HCT116 (cell line): Measurements from ENCODE around the gene ZNF14. TPM values are rescaled to one million over a fixed set of nuclear protein-coding genes. Genes with fewer than 3 reads are reported as not detected.

Experiments
- ATAC-seq: fragments of 200-7000 bp; cut with Tn5 transposase; 2 replicates; pipeline ENCODE4 v1.9.1; 2020; ENCODE audit warnings: mild to moderate bottlenecking, moderate library complexity
- BruUV-seq: library from RNA; stranded (reverse); fragments of 400-500 nt; replicated peaks from 2 replicates; lab custom pipeline; 2021; lab: Mats Ljungman, UMichigan
- CTCF ChIA-PET: fragments of 300-600 bp; sonication (Branson Sonifier 250); formaldehyde crosslinking; loops from one replicate; lab custom pipeline; 2021; ENCODE audit warnings: antibody characterized with exemption; lab: Charles Lee
- POLR2A ChIA-PET: fragments of 300-600, 350-600 bp; sonication (Branson Sonifier 250); formaldehyde crosslinking; loops from one replicate; lab custom pipeline; 2021; ENCODE audit warnings: antibody characterized with exemption; lab: Charles Lee
- RAD21 ChIA-PET, 2 experiments: fragments of 300-600 bp; sonication (Branson Sonifier 250); formaldehyde crosslinking; loops; one replicate each; lab custom pipeline; 2023; ENCODE audit warnings: low total read pairs in 2 of 2; ENCODE audit not compliant: uncharacterized antibody in 2 of 2, unreplicated experiment in 2 of 2, low non-redundant PET in 1 of 2; lab: Charles Lee
- DNase-seq: peaks from one replicate; pipeline ENCODE4 v3.0.0-alpha.2; 2010; ENCODE audit warnings: low read depth, low spot score
- H2AFZ ChIP-seq: fragments of 200-600 bp; shearing (Covaris generic), sonication (generic); 2 replicates; pipeline ENCODE4 v1.6.1; 2017; ENCODE audit warnings: low read depth, mixed run types, mixed read lengths, antibody characterized with exemption, low read length; ENCODE audit not compliant: poor library complexity, severe bottlenecking
- H3K27ac ChIP-seq: 2 replicates; pipeline ENCODE4 v1.5.1; 2012; ENCODE audit warnings: low read depth, low read length
- H3K27me3 ChIP-seq: fragments of 200-600 bp; sonication (generic); 2 replicates; pipeline ENCODE4 v1.6.1; 2016; ENCODE audit warnings: mixed run types, low read length, mixed read lengths; ENCODE audit not compliant: insufficient read depth
- H3K36me3 ChIP-seq, 2 experiments: fragments of 200-500 bp in 1 of 2; fragments of 200-600 bp in 1 of 2; sonication (Bioruptor generic) in 1 of 2; sonication (generic) in 1 of 2; 2 replicates each; pipeline versions ENCODE4 v1.5.1 to v1.6.1; 2014 to 2016; ENCODE audit warnings: low read length in 2 of 2, inconsistent platforms in 1 of 2, mixed read lengths in 1 of 2, mixed run types in 1 of 2; ENCODE audit not compliant: insufficient read depth in 2 of 2, control insufficient read depth in 1 of 2
- H3K4me1 ChIP-seq, 2 experiments: fragments of 200-600 bp in 1 of 2; sonication (generic) in 1 of 2; 2 replicates each; pipeline versions ENCODE4 v1.5.1 to v1.6.1; 2012 to 2017; ENCODE audit warnings: low read length in 2 of 2, inconsistent platforms in 1 of 2, mild to moderate bottlenecking in 1 of 2, mixed read lengths in 1 of 2, mixed run types in 1 of 2, moderate library complexity in 1 of 2; ENCODE audit not compliant: insufficient read depth in 2 of 2, control insufficient read depth in 1 of 2
- H3K4me2 ChIP-seq: fragments of 200-600 bp; sonication (generic); 2 replicates; pipeline ENCODE4 v1.6.1; 2017; ENCODE audit warnings: mixed run types, low read length, mixed read lengths
- H3K4me3 ChIP-seq, 2 experiments: fragments of 200-600 bp in 1 of 2; sonication (generic) in 1 of 2; replicated peaks in 1 of 2; 2 replicates each; pipeline ENCODE4 v1.5.1; 2011 to 2016; ENCODE audit warnings: low read length in 2 of 2, control low read depth in 1 of 2, low read depth in 1 of 2, mild to moderate bottlenecking in 1 of 2, mixed read lengths in 1 of 2, mixed run types in 1 of 2
- H3K79me2 ChIP-seq: fragments of 200-600 bp; sonication (generic); 2 replicates; pipeline ENCODE4 v1.6.1; 2017; ENCODE audit warnings: mild to moderate bottlenecking, mixed run types, low read length, moderate library complexity, mixed read lengths; ENCODE audit not compliant: insufficient read depth
- H3K9ac ChIP-seq: fragments of 200-600 bp; sonication (generic); 2 replicates; pipeline ENCODE4 v1.6.1; 2016; ENCODE audit warnings: low read length, mixed read lengths
- H3K9me2 ChIP-seq: fragments of 200-600 bp; sonication (generic), shearing (Covaris generic); 2 replicates; pipeline ENCODE4 v1.6.1; 2017; ENCODE audit warnings: mixed run types, mild to moderate bottlenecking, moderate library complexity; ENCODE audit not compliant: insufficient read depth
- H3K9me3 ChIP-seq, 2 experiments: fragments of 200-500 bp in 1 of 2; fragments of 200-600 bp in 1 of 2; sonication (Bioruptor generic) in 1 of 2; sonication (generic) in 1 of 2; 2 replicates each; pipeline ENCODE4 v1.6.1; 2014 to 2017; ENCODE audit warnings: low read length in 2 of 2, mixed read lengths in 2 of 2, inconsistent platforms in 1 of 2, low read depth in 1 of 2, mild to moderate bottlenecking in 1 of 2, mixed run types in 1 of 2, moderate library complexity in 1 of 2; ENCODE audit not compliant: control insufficient read depth in 1 of 2, insufficient read depth in 1 of 2
- H4K20me1 ChIP-seq: fragments of 200-600 bp; sonication (generic), shearing (Covaris generic); 2 replicates; pipeline ENCODE4 v1.6.1; 2017; ENCODE audit warnings: mixed run types, mild to moderate bottlenecking, moderate library complexity; ENCODE audit not compliant: insufficient read depth
- CBX3 ChIP-seq: IDR thresholded peaks from 2 replicates; pipeline ENCODE4 v1.6.1; 2012; ENCODE audit warnings: low read depth
- ELF1 ChIP-seq: IDR thresholded peaks from 2 replicates; pipeline ENCODE4 v1.6.1; 2012; ENCODE audit warnings: low read depth, borderline replicate concordance
- EZH2 ChIP-seq: fragments of 200-600 bp; sonication (generic); IDR thresholded peaks from 2 replicates; pipeline ENCODE4 v1.6.1; 2017; ENCODE audit warnings: antibody characterized with exemption, mixed run types
- POLR2AphosphoS5 ChIP-seq: IDR thresholded peaks from 2 replicates; pipeline ENCODE4 v1.6.1; 2011; ENCODE audit warnings: mild to moderate bottlenecking, low read depth, low read length, moderate library complexity
- intact Hi-C: fragments of 100-400 bp; cut with micrococcal nuclease; formaldehyde crosslinking; loops from 2 replicates; pipeline ENCODE4 v1.10.0; 2022
- total RNA-seq: library from RNA; stranded (reverse); gene quantifications from one replicate; pipeline ENCODE4 v1.2.1, GENCODE V29; 2021; ENCODE audit not compliant: unreplicated experiment
- TF ChIP-seq, protein P1 (sequence below), 3 experiments: fragments of 200-600 bp in 1 of 3; sonication (generic) in 1 of 3; IDR thresholded peaks in 2 of 3; conservative IDR thresholded peaks in 1 of 3; 2 replicates each; pipeline ENCODE4 v1.5.1; 2012 to 2017; ENCODE audit warnings: low read depth in 2 of 3, low read length in 2 of 3, antibody characterized with exemption in 1 of 3, borderline replicate concordance in 1 of 3, control low read depth in 1 of 3, mild to moderate bottlenecking in 1 of 3, mixed read lengths in 1 of 3, mixed run types in 1 of 3, moderate library complexity in 1 of 3; ENCODE audit not compliant: insufficient read depth in 1 of 3
- TF ChIP-seq, protein P2 (sequence below): IDR thresholded peaks from 2 replicates; pipeline ENCODE4 v1.6.1; 2011; ENCODE audit warnings: mild to moderate bottlenecking, low read length, moderate library complexity; ENCODE audit not compliant: insufficient replicate concordance; ENCODE audit errors: extremely low read depth

The ZNF14 gene
- total RNA-seq, 1 experiment from 2014 or later, result 4.8 TPM

DNA sequence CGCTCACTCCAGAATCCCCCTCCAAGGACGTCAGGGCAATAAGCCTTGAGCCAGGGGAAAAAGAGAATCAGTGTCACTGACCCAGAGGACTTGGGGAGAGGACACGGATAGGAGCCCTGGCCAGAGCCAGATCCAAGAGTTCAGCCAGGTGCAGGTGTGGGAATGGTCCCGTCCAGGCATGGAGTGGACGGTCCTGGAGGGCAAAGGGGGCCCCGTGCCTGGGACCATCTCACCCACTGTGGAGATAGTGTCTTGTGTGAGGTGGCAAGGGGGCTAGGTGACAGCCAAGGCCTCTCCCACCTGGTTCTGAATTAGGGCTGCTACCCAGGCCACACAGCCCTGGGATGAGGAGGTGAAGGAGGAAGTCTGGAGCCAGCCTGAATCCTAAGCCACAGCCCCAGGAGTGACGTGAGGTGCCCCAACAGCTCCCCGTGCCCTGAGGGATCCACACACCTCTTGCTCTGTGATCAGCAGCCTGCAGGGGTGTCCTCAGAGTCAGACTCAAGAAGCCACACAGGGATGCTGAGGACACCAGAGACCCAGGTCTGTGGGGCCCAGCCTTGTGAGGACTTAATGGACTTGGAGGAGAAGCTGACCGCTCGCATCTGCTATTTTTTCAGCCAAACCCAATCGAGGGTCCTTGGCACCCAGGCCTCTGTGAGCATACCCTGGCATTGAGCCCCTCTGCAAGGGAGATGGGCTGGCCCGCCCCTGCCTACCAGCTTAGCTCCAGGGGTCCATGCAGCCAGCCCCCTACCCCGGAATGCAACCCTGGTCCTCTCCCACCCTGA, 16.4 kb upstream of the ZNF14 start:
- no peaks in the 10 kb centered on the region for H3K27me3 ChIP-seq
- H3K4me1 ChIP-seq, result no peaks in the 10 kb centered on the region
- DNase-seq, result no peak
- H3K27ac ChIP-seq, result no peak overlapping the region
- no peaks in the 10 kb centered on the region for H4K20me1 ChIP-seq
- no peak overlapping the region for H2AFZ ChIP-seq
- ChIA-PET POLR2A (no interaction called here), RAD21 (no interaction called here), CTCF (no interaction called here)
- no peaks in the 10 kb centered on the region for H3K9me2 ChIP-seq
- H3K4me2 ChIP-seq, result no peak overlapping the region
- H3K36me3 ChIP-seq, result no peaks in the 10 kb centered on the region
- TF ChIP-seq ELF1 (no peak), EZH2 (no peak), CBX3 (no peak), POLR2AphosphoS5 (no peak)
- TF ChIP-seq, protein P1, sequence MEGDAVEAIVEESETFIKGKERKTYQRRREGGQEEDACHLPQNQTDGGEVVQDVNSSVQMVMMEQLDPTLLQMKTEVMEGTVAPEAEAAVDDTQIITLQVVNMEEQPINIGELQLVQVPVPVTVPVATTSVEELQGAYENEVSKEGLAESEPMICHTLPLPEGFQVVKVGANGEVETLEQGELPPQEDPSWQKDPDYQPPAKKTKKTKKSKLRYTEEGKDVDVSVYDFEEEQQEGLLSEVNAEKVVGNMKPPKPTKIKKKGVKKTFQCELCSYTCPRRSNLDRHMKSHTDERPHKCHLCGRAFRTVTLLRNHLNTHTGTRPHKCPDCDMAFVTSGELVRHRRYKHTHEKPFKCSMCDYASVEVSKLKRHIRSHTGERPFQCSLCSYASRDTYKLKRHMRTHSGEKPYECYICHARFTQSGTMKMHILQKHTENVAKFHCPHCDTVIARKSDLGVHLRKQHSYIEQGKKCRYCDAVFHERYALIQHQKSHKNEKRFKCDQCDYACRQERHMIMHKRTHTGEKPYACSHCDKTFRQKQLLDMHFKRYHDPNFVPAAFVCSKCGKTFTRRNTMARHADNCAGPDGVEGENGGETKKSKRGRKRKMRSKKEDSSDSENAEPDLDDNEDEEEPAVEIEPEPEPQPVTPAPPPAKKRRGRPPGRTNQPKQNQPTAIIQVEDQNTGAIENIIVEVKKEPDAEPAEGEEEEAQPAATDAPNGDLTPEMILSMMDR (IDR thresholded peaks at IDR 0.05 in 2 of 3, conservative IDR thresholded peaks at IDR 0.05 in 1 of 3; ENCODE audit: borderline replicate concordance in 1 of 3, insufficient read depth in 1 of 3, low read depth in 2 of 3, low read length in 2 of 3), result no peak
- TF ChIP-seq, protein P2, sequence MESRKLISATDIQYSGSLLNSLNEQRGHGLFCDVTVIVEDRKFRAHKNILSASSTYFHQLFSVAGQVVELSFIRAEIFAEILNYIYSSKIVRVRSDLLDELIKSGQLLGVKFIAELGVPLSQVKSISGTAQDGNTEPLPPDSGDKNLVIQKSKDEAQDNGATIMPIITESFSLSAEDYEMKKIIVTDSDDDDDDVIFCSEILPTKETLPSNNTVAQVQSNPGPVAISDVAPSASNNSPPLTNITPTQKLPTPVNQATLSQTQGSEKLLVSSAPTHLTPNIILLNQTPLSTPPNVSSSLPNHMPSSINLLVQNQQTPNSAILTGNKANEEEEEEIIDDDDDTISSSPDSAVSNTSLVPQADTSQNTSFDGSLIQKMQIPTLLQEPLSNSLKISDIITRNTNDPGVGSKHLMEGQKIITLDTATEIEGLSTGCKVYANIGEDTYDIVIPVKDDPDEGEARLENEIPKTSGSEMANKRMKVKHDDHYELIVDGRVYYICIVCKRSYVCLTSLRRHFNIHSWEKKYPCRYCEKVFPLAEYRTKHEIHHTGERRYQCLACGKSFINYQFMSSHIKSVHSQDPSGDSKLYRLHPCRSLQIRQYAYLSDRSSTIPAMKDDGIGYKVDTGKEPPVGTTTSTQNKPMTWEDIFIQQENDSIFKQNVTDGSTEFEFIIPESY, result no peak
- intact Hi-C loops, result no loop called here
- H3K9me3 ChIP-seq, result no peaks in the 10 kb centered on the region
- H3K9ac ChIP-seq, result no peak overlapping the region
- no peak for ATAC-seq
- no TSS peak for BruUV-seq
- H3K79me2 ChIP-seq, result no peaks in the 10 kb centered on the region
- no peak overlapping the region for H3K4me3 ChIP-seq
